NCI-H2171 (cell line): ENCODE results near the gene CNRIP1.
"Not testable (repeated sequence)": the region's sequence is repeated elsewhere in the genome, so short reads cannot be mapped to it uniquely, and the experiment has no call there.

ENCODE experiments used
- DNase-seq: peaks from one replicate; lab custom pipeline; 2025; lab: John Stamatoyannopoulos, UW

Gene CNRIP1, protein sequence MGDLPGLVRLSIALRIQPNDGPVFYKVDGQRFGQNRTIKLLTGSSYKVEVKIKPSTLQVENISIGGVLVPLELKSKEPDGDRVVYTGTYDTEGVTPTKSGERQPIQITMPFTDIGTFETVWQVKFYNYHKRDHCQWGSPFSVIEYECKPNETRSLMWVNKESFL

DNA sequence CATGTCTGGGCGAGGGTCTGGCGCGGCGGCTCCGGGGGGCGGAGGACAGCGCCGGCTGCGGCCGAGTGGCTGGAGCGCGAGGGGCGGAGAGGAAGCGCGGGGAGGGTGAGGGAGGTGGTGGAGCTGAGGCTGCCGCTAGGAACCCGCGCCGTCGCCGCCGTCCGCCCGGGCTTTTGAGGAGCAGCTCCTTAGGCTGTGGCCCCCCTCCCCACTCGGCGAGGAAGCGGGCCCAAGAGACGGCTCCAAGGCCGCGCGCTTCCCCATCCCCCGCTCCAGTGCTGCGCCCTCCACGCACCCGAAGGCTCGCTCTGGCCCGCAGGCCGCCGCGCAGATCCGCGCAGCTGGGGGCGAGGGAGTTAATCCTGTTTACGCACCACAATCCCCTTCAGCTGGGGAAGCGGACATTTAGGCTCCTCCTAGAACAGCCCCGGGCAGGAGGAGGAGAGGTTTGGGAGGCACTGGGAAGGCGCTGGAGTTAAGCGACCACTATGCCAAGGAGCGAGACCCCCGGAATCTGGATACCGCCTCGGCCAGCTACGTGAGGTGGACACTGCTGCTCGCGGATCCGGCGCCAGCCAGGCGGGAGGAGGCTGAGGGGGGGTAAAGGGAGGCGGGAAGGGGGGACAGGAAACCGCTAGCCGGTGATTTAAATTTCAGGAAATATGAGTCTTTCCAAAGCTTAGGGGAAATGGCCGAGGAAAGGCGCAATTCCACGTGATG is at the start of gene CNRIP1:
CNRIP1 (minus strand) TSS at position 552 of the 720 bp plus-strand sequence; CDS start at position 3, 549 bp downstream.
- DNase-seq: peak; percentile 71

DNA sequence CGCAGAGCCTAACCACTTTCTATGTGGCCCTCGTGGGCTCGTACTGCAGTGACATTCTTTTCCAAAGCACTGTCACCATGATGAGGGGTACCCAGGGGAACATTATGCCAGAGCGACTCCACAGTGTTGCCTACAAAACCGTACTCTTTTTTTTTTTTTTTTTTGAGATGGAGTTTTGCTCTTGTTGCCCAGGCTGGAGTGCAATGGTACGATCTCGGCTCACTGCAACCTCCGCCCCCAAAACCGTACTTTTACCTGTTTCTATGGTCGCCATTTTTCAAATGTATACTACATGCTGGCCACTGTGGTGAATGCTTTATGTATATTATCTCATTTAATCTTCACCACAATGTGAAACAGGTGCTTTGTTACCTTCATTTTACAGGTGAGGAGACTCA is 49.6 kb upstream of the CNRIP1 start:
- DNase-seq: no peak

DNA sequence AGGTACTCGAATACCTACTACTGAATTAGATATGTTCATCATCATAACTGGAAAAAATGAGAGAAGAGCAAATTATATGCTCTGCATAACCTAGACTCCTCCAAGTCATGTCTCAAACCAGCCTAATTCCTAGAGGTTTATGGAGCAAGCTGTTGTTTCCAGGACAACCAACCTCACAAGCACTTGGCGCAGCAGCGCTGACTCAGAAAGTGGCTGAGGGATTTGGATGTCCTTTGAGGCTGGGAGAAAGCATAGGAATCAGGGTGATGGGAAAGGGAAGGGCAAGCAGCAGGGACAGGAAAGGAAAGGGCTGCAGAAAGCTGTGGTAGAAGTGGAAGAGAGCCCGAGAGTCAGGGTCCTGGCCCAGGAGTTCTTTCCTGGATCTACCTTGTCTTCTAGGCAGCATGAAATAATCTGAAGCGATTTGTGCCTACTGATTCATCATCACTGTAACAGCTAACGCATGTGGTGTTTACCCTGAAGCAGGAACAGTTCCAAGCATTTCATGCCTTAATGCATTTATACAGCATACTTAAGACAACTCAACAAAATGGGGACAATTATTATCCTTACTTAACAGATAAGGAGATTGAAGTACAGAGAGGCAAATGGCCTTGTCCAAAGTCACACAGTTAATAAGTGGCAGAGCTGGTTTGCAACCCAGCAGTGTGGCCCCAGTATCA is 49.0 kb upstream of the CNRIP1 start:
- no peak for DNase-seq

DNA sequence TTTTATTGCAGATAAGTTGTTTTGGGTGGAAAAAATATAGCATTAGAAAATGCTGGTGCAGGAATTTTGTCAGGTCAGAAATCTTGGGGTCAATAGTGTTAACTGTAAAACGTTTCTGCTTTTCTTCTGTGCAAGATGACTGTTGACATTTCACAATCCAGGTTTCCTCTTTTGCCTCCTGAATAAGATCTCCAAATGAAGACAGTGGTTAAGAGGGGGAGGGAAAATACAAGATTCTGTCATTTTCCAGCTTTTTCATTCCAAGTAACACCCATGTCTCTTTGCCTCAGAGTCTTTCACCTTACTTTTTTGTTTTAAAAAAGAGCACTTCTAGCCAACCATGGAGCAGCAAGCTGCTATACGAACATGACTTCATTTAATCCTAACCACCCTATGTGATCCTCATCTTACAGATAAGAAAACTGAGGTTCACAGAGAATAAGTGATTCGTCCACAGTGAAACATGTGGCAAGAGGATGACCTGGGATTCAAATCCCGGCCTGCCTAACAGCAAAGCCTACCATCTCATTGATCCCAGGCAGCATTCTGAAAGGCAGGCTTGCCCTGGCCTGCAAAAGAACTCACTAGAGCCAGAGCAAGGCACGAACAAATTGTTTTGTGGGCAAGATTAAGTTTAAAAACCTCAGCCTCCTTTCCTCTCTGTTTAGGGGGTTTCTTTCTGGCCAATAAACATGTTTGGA is 48.4 kb upstream of the CNRIP1 start:
- no peak for DNase-seq

DNA sequence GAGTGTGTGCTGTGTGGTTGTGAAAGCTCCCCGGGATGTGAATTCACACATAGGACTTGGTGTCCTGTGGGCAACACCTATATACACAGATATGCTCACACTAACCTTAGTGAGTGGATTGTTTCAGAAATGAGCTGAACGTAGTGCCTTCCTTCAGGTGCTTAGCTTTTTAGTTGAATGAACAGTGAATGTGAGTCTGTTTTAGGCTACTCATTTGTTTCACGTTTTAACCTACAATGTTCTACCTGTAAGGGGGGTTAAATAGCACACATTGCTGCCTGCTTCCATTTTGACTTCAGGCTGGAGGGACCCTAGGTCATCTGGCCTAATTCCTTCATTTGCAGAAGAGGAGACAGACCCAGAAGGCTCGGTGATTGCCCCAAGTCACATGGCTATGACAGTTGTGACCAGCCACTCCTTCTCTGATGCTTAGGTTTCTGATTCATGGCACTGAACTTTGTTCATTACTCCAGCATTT is 46.4 kb upstream of the CNRIP1 start:
- DNase-seq: no peak

DNA sequence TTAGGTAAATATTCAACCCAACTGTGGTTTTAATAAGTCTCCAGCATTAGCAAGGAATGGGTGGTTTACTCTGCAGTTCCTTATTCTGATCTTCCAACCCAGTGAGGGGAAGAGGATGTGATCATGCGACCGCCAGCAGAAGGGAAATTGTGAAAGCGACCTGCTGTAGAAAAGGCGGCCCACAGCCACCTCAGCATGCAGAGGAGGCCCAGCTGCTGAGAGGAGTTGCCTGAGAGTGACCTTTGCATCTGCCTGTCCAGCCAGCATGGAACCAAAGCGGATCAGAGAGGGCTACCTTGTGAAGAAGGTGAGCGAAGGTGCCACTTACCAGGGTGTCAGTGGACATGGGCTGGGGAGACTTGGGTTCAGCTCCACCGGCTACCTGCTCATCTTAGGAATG is 45.3 kb upstream of the CNRIP1 start, which contains the start of gene PLEK:
PLEK (plus strand) TSS at position 196 of the 400 bp plus-strand sequence; CDS start at position 266, 70 bp downstream.
- DNase-seq: no peak

DNA sequence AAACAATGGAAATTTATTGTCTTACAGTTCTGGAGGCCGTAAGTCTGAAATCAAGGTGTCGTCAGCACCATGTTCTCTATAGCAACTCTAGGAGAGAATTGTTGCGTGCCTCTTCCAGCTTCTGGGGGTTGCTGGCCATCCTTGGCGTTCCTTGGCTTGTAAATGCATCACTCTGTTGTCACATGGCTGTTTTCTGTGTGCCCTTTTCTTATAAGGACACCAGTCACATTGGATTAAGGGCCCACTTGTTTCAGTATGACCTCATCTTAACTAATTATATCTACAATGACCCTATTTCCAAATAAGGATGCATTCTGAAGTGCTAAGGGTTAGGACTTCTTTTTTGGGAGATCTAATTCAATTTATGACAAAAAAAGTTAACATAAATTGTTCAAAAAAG is 44.0 kb upstream of the CNRIP1 start:
- DNase-seq: no peak

DNA sequence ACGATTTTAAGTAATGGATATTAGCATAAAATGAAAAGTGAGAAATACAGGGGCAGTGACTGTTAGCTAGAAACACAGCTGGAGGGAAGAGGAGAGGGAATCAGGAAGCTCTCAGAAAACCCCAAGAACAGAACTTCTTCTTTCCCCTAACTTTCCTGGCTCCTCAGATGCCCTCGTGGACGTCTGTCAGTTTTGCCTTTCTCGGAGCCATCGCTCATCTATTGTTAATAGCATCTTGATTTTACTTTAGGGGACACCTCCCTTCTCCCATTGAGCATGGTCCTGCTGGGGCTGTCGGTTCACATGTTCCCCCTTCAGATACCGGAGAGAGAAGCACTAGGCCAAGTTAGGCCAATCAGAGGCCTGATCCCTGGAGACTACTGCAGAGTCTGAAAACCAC is 43.0 kb upstream of the CNRIP1 start:
- DNase-seq: no peak

DNA sequence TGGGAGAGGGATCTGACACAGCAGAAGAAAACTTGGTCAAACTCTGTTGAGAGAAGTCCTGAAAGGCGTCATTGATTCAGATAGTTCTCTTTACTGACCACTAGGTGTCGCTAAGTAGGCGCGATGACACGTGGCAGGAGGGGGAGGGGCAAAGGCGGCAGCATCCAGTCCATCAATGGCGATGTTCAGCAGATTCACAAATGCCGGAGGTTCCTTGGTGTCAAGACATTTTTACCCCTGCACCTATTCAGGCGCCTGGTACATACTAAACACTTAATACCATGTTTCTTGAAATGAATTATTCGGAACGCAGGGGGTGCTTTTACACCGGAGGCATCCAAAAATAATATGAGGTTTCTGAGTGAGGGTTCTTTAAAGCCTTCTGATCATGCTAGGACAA is 42.3 kb upstream of the CNRIP1 start:
- DNase-seq: peak; percentile 57

DNA sequence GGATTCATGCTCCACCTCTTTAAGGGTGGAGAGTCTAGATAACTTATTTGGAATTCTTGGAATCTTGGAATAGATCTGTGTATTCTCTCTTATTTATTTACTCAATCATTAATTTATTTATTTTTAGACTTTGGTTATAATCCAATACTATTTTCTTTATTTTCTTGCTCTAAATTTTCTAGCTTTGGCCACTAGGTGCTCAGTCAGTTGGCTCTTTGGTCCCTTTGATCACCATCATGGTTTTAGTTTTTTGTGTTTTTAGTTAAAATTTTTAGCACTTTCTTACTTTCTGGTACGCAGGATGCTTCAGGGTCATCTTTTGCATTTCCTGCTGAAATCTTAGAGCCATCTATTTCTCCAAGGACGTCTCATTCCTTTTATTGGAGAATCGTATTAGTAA is 40.1 kb upstream of the CNRIP1 start:
- DNase-seq: no peak

DNA sequence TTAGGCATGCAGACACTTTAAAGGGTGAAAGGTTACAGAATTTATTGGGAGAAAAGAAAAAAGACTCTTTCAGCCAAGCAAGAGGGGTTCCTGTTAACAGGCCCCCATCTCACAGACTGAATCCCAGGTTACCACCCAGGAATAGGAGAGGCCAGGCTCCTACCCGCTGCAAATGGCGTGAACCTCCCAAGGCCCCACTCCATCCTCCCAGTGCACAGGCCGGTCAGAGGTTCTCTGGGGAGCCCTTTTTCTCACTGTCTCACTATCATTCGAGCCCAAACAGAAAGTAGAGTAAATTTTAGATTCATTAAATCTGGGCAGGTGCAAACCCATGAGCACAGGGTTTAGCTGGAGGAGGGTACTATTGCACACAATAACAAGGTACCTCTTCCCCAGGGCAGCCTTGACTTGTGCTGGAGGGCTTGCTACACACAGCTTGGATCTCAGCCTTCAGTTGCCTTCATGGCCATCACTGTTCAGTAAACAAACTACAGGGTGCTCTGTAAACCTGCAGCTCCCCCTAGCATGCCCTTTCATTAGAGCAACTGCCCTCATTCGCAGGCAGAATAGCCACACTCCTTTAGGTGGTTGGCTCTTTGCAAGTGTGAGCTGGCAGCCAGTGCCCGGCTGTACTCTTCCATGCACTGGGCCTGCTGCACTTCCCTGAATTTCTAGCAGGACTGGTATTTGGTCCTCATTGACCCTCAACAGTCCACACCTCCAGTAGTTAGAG is 38.0 kb upstream of the CNRIP1 start:
- DNase-seq: no peak

DNA sequence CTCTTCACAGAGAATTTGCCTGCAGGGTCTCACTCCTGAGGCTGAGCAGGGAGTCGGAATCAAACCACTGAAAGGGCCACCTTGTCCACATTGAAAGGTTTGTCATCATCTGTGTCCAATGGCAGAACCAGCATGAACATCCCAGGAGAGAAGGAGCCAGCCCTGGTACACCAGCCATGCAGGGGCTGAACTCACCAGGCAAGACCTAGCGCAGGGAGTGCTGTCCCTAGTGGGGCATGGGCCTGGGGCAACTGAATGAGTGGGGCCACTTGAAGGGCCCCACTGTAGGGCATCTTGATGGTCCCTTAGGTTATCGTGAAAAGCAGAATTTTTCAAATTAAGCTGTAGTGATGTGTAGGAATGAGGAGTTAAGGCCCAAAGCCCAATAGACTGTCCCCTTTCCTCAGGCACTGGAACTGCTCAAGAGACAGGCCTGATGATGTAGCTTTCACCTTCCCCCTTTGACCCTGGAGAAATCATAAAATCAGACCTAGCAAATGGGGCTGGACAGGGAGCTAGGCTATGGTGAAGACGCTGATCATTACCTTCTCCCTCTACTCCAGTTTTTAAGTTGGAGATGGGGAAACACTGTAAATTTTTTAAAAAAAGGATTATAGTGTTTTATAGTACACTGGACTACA is 37.0 kb upstream of the CNRIP1 start:
- no peak for DNase-seq

DNA sequence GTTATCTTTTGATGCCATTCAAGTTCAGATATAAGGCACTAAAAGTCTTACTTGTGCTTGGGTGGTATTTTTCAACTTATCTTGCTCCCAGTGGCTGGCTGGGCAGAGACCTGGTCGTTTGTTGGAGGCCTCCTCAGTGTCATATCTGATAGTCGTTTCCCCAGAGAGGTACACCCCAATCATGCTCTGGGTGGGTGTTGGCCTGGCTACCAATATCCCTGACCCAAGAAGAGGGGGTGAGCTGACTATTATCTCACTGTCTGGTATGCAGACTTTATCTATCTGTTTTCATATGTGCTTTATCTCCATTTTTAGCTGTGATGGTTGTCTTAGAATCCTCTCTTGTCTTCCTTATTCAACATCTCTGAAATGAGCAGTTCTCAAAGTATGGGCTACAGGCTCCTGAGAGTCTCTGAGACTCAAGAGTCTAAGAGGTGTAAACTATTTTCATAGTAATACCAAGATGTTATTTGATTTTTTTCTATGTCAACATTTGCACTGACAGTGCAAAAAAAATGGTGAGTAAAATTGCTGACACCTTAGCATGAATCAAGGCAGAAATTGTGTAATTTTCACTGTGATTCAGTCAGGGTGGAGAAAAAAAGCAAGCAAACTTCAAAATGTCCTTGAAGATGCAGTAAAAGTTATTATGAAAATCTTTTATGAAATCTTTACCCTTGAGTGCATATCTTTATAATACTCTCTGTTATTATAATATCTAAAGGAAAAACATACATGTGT is 33.1 kb upstream of the CNRIP1 start:
- DNase-seq: no peak

DNA sequence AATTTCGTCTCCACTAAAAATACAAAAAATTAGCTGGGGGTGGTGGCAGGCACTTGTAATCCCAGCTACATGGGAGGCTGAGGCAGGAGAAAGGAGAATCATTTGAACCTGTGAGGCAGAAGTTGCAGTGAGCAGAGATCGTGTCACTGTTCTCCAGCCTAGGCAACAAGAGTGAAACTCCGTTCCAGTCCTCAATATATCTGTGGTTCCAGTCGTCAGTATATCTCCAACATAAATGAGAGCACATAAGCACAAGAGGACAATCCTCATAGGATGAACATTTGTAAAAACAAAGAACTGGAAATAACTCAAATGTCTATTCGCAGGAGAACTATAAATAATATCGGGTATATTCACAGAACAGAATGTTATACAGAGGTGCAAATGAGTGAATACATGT is 32.2 kb upstream of the CNRIP1 start:
- no peak for DNase-seq

DNA sequence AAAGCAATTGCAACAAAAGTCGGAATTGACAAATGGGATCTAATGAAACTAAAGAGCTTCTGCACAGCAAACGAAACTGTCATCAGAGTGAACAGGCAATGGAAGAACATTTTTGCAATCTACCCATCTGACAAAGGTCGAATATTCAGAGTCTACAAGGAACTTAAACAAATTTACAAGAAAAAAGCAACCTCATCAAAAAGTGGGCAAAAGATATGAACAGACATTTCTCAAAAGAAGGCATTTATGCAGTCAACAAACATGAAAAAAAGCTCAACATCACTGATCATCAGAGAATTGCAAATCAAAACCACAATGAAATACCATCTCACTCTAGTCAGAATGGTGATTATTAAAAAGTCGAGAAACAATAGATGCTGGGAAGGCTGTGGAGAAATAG is 29.3 kb upstream of the CNRIP1 start:
- DNase-seq: not testable (repeated sequence)

DNA sequence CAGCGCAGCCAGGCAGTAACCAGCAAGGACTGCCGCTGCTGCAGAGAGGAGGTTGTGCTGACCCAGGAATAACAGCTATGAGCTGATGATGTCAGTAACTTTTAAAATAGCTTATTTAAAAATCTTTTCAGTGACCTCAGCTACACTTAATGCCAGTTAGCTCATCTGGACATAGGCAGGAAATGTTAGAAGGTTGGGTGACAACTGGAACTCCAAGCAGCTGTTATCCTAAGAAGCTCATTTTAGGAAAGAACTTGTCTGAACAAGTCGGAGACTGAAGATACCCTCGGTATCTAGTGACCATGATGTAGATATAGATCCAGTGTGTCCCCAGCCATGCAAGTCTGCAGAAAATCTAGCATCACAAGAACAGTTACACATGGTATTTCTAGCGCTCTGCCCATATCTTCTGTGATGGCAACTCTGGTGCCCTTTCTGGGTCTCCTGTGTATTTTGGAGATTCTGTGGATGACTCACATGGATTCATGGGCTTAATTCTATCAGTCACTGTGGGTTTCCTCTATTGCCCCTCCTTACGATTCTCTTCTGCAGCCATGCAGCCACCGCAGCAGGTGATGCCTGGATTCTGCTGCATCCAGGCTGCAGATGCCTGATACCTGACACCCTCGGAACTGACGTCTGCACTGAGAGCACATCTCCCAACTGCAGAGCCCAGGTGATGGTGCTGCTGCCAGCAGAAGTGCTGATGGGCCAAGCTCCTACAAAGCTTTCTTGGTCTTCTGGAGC is 25.6 kb upstream of the CNRIP1 start:
- DNase-seq: peak; percentile 17

DNA sequence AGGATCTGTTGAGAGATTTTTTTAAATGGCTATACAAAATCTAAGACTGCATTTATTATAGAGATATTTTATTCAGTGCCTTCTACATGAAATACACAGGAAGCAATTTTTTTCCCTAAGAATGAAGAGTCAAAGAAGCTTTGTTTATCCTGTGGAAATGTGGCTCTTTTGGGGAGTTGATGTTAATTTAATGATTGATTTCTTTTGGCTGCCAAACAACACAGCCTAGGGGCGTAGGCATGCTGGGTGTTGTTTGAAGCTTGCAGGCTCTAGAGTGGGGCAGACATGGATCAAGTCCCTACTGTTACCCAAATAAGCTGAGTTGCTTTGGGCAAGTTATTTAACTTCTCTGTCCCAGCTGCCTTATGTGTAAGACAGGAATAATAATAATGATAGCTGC is 24.3 kb upstream of the CNRIP1 start:
- DNase-seq: no peak

DNA sequence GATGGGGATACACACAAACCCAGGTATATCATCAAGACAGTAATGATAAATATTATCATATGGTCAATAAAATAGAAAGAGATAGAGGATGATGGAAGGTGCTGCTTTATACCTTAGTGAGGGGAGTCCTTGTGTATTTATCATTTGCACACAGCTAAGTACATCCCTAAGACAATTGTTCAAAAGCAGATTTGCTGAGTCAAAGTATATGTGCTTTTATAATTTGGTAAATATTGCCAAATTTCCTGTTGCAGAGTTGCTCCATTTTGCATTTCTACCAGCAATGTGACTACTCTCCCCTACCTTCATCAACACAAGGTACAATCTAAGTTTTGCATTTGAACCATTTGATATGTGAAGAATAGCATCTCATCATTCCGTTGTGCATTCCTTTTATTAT is 22.7 kb upstream of the CNRIP1 start:
- DNase-seq: no peak

DNA sequence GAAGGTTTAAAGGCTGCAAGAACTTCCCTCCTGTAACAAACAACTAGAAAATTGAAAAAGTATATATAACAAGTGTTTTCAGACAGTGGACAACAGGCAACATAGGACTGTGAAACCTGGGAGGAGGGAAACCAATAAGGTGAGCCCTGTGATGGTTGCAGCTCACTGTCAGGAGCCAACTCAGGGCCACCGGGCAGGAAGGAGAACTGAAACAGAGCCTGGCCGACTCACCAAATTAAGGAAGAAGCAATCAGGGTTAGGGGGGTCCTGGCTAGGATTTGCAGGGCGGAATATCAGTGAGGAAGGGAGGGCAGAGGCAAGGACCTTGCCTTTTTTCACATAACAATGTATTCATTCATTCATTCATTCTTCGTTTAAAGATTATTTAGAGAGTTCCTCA is 21.8 kb upstream of the CNRIP1 start:
- DNase-seq: no peak

DNA sequence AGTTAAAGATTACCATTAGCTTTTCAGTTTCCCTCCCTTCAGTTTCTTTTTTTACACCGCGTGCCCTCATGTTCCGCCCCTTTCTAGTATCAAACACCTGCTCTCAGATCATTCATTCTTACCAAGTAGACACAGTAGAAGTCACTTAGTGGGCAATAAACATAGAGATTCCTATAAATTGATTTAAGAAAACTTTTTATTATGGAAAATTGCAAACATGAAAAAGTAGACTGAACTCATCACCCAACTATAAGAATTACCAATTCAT is 21.2 kb upstream of the CNRIP1 start:
- no peak for DNase-seq
